Activated CD4-positive, alpha-beta T cell treated with anti-CD3 and anti-CD28 coated beads, Interleukin-2, Interleukin-4, amounts not matched to agents 100 ng/mL and 50 ng/mL, durations not matched to agents 16 hours and 8 hours (primary cell): Measurements from ENCODE around the gene SLC13A2.

Source experiments
- DNase-seq: peaks from one replicate; pipeline ENCODE4 v3.0.0-alpha.2; 2020; ENCODE audit warnings: low spot score

SLC13A2 gene

DNA sequence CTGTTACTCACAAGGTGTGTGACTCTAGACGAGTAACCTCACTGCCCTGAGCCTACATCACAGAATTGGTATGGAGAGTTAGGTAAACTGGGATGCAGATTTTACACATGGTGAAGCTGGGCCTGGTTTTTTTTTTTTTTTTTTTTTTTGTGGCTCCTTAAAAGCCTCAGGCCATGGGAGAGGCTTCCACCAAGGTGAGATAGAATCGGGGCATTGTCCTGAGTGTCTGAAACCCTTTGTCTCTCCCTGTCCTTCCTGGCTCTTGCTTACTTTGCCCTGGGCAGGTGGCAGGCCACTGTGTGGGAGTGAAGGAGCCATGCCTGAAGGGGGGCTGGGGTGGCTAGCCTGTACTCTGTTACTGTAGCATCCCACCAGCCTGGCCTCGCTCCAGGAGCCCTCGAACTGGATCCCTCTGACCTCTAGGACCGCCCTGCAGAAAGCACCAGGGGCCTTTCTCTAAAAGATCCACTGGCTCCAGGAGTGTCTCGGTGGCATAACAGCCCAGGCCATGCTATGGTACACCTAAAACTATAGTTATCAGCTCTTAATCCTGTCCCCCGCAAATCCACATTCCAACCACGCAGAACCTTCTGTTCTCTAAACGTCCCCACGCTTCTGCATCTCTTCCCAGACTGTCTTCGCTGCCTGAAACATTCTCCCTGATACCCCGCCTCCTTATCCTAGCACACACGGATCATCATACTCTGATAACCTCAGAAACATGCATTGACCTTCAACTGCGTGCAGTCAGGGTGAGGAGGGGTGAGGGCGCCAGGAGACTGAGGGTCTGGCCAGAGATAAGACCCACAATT is 1.7 kb upstream of the SLC13A2 start:
- DNase-seq = no peak

DNA sequence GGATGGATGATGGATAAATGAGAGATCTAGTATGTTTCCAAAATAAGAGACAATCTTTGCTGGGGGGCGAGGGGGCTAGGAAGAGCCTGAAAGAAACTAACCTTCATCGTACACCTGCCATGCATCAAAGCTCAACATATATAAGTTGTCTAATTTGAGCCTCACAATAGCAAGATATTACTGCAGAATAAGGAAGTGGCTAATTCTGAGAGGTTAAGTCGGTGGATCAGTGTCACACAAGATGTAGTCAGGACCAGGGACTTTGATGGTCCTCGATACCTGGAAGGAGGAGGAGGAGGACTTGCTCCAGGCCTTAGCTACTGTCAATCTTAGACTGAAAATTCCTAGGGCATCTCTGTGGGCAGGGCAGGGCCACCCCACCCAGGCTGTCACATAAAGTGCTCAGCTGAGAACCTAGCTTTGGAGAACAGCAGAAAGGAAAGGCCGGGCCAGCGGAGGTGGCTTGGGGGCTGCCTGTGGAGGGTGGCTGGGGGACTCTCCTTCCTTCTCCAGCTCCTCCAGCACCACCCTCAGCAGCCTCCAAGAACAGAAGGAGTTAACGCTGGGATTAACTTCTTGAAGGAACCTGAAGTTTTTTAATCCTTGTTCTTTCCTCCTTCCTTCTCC is 460 bp upstream of the SLC13A2 start:
- DNase-seq = no peak

DNA sequence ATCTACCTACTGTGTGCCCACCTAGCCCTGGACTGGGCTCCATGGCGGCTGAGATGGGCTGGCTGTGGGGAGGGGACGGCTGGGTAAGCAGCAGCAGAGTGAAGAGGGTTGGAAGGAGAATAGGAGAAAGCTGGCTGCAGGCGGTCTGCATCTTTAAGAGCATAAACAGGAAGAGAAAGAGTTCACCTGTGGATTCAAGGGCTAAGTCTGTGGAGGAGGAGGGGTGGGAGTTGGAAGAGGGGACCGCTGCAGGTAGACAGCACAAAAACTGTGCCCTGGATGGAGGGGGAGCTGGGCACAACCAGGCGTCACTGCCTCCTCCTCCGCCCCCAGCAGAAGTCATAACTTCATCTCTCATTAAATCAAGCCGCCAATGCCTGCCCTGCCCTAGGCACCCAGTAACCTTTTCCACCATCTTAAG is 677 bp downstream of the SLC13A2 start:
- no peak for DNase-seq

DNA sequence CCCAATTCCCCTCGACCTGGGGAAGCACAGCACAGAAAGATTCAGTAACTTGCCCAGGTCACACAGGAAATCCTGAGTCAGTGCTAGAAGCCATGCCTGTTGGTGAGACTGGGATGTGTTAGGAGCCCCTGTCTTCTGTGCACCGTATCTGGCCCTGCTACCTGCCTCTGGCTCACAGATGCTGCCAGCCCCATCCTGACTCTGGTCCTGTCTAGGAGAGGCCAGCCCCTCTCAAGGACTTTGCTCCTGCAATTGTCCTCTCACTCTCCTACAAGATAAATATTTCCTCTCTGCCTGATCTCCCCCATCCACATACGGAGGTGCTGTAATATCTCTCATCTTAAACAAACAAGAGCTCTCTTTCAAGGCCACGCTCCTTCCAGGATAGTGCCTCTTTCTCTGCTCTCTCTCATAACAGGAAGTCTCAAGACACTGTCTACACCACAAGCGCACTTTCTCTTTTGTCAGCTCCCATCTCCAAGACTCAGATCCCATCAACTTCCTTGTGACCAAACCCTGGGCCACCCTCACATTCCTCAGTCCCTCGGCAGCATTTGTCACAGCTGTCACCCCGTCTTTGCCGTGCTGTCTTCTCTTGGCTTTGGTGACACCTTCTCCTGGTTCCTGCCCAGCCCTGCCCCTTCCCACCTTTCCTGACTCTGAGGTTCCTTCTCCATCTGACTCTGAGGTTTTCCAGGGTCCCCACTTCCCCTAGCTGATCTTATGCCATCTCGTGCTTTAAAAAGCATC is 1.9 kb downstream of the SLC13A2 start:
- DNase-seq = no peak

DNA sequence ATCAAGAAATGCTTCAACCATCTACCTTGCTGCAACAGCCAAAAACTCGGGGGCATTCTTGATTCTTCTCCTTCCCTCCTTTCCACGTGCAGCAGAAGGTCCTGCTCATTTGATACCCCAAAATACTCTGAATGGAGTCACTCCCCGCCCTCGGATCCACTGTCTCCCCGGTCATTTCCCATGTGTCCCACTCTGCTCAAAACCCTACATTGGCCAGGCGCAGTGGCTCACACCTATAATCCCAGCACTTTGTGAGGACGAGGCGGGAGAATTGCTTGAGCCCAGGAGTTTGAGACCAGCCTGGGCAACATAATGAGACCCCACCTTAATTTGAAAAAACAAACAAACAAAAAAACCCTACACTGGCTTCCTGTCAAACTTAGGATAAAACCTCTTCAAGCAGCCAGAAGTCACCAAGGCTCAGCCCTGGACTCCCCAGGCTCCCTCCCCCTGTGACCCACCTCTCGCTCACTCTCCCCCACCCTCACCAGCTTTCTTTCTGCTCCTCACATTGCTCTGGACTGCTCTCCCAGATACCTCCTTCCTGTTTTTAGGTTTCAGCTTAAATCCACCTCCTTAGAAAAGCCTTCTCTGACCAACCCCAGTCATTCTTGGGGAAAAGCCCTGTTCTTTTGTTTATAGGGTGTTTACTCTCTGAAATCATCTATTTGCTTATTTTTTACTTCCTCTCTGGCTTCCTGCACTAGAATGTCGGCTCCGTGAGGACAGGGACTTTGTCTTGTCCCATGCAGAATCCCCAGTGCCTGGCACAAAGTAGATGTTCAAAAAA is 2.8 kb downstream of the SLC13A2 start:
- DNase-seq = no peak

DNA sequence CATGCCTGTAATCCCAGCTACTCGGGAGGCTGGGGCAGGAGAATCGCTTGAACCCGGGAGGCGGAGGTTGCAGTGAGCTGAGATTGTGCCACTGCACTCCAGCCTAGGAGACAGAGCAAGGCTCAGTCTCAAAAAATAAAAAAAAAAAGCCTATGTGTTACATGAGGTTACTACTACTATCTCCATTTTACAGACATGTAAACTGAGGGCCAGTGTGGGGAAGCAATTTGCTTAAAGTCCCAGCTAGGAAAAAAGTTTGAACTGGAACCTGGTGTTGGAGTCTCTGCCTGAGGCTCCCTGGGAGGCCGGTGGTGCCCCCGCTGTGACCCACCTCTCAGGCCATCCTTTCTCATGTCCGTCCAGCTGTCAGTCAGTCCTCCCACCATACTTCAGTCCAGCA is 4.5 kb downstream of the SLC13A2 start:
- DNase-seq = no peak

DNA sequence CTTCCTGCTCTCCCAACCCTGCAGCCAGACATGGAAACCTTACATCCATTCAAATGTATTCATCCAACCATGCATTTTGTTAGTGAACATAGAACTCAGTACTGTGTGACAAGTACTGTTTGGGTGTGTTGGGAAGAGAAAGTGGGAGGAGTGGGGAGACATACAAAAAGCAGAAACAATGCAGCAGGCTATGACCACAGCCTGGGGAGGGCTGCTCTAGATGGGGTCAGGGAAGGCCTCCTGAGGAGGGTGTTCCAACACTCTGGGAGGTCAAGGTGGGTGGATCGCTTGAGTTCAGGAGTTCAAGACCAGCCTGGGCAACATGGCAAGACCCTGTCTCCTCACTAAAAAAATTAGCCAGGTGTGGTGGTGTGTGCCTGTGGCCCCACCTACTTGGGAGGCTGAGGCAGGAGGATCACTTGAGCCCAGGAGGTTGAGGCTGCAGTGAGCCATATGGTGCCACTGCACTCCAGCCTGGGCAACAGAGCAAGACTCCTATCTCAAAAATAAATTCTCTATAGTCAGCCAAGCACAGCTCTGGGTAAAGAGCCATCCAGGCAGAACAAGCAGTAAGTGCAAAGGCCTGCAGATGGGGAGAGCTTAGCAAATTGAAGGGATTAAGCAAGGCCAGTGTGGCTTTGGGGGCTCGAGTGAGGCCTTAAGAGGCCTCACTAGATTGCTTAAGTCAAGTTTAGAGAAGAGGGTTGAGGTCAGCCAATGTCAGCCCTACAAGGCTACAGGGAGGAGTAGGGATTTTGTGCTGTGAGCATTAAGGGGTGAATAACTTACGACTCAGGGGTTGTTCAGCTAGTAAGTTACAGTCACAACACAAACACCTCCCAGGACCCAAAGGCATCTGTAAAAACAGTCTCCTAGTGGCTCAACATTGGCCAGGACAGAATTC is 5.5 kb downstream of the SLC13A2 start:
- DNase-seq = no peak

DNA sequence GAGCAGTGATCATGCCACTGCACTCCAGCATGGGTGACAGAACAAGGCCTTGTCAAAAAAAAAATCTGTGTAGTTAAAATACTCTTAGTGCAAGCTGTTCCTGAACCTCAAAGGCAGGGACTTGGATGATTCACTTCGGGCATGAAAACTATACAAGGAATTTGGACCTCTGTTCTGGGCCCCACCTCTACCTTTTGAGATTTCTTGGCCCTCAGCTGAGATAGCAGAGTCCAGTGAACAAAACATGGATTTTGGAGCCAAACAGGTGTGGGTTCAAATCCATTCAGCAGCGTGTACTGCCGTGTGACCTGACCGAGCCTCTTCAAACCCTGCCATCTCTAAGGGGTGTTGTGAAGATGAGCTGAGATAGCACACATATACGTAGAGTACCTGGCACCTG is 6.8 kb downstream of the SLC13A2 start:
- DNase-seq = no peak

DNA sequence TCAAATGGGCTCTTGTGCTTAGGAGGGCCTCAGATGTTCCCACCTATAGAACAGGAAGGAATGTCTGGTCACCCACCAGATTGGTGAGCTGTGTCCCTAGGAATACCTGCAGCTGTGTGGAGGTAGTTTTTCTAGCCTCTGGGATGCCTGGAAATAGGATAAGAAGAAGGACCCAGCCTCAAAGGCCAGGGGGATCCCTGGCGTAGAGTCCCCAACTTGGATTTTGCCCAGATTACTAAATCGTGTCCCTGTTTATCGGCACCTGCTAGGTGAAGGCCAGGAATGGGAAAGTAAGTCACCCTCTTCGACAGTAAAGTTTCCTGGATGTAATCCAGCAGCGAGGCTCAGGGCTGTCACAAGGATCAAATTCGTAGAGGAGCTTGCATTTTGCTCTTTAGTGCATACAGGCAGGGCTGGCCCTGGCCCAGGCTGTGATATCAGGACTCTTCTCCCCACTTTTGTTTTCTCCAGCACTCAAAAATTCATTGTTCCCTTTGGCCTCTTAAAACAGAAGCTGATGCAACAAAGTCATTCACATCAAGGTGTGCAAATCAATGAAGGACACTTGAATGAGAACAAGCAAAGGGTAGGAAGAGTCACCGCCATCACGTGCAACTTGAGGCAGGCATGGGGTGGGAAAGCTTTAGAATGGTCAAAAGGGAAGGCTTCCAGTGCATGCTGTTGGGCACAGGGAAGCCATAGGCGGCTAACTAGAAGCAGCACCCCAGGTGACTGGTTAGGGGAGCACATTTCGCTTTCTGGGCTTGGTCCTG is 7.5 kb downstream of the SLC13A2 start:
- no peak for DNase-seq

DNA sequence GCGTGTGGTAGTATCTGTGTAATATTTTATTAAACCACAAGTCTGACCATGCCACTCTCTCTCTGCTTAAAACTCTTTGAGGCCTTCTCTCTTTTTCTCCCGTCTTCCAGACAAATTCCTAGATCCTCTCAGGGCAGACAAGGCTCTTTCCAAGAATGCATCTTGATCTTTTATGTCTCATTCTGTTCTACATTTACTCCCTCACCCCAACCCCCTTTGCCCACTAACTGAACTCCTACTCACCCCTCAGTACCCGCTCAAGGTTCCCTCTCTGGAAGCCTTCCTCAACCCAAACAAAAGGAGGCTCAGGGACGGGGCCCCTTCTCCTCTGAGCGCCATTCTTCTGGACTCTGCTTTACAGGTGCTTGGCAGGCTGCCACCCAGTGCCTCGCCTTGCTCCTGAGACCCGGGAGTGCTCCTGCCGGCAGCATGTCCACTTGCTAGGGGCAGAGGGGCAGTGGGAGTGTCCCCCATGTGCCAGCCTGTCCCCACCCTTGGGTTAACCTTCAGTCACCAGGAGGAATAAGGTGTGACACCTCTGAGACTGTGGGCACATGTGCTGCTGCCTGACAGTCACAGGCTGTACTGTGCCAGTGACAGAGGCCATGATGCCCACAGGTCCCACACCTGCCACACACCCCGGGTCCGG is 9.2 kb downstream of the SLC13A2 start:
- DNase-seq = no peak

DNA sequence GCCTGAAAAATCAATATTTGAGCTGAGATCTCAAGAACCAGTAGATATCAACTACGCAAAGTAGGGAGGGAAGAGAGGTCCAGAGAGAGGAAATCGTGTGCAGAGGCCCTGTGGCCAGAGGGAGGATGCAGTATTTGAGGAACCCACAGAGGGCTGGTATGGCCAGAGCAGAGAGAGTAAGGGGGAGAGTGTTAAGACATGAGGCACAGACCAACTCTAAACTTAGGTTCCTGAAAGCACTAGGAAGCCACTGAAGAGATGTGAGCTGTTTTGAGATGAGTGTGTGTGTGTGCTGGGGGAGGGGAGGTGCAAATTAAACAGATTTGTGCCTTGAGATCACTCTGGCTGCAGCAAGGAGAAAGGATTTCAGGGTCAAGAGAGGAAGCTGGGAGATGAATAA is 10.9 kb downstream of the SLC13A2 start:
- DNase-seq = peak; percentile 69

DNA sequence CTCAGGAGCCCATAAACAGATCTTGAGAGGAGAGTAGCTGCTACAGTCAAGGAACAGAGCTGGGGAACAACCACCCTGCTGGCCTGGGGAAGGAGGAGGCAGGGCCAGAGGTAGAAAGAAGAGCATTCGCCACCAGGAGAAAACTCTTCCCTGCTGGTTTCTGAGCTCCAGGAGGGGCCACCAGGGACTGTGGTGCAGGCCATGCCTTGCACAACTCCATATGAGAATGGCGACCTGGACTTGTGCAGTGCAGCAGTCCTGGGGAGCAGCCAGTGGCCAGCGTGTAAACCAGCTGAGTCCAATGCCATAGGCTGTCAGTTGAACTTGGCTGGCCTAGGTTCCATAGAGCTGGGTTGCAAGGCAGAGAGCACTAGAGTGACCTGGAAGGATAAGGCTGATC is 11.6 kb downstream of the SLC13A2 start:
- DNase-seq = no peak

DNA sequence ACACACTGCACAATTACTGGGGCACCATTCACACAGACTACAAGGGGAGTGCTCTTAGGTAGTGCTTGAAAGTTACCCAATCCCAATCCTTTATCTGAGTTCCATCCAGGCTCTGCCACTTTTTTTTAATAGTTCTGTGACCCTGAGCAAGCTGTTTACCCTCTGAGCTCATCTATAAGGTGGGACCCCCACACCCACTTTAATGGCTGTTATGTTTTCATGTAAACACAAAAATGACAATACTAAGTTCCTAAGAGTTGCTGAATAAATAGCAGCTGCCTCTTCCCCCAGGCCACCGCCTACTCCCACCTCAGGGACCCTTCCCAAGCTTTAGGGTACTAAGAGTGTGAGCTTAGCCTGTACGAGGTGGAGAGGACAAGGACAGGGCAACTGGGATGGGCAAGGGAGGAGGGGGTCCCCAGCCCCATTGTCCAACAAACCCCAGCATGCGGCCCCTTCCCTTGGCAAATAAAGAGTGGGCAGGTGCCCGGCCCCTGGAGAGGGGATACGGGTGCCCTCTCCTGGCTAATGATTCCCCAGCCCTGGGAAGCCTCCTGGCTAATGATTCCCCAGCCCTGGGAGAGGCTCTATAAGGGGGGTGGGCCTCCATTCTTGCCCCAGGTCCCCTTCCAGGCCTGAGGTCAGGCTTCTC is 14.6 kb downstream of the SLC13A2 start:
- no peak for DNase-seq

DNA sequence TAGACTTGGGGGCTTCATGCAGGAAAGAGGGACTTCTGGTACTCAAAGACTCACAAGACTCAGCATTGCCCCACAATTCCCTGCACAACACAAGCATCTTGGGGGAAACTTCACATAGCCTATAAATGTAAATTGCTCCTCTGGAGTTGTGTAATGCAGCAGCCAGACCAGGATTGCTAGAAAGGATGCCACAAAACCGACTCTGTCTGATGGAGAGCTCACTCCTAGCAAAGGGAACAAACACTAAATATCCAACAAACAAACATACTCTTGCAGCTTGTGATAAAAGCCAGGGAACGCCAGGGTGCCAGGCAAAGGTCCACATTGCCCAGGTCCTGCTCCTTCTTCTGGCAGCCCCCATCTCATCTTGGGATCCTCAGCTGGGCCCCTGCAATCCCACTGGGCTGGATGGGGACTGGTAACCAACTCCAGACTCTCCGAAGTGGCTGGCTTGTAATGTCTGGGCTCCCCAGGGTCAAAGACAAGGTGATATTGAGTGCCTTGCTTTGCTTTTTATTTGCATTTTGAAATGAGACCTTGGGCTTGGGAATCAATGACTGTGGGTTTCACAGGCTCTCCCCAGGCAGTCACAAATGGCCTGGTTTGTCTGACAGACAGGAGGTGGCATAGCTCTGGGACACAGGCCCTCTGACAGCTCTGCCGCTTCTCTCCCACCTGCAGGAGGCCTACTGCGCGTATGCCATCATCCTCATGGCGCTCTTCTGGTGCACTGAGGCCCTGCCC is 15.3 kb downstream of the SLC13A2 start:
- DNase-seq = no peak

DNA sequence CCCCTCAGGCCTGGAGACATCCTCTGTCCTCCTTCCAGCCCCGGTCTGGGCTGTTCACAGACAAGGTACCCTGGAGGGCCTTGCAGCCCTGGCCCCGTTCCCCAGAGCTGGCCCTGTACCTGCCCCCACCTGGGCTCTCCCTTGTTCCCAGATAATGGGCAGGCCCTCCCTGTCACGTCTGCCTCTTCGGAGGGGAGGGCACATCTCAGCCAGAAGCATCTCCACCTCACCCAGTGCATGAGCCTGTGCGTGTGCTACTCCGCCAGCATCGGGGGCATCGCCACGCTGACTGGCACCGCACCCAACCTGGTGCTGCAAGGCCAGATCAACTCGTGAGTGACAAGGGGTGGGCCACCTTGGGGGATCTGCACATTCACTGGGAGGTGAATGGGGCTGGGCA is 17.8 kb downstream of the SLC13A2 start:
- DNase-seq = no peak

DNA sequence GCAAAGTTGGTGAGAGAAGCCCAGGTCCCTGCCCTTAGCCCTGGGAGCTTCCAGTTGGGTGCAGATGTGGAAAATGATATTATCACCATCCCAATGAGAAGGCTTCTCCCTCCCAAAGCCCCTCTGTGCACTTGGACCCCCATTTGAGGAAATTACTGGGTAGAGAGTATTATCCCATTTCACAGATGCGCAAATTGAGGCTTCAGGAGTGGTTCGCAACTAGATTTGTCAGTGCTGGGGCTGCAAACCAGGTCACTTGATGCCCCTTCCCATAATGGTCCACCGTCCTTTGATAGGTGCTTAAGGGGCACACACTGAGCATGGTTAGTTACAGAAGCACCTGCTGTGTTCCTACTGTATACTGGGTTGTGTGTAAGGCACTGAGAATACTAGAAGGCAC is 18.4 kb downstream of the SLC13A2 start:
- DNase-seq = no peak

DNA sequence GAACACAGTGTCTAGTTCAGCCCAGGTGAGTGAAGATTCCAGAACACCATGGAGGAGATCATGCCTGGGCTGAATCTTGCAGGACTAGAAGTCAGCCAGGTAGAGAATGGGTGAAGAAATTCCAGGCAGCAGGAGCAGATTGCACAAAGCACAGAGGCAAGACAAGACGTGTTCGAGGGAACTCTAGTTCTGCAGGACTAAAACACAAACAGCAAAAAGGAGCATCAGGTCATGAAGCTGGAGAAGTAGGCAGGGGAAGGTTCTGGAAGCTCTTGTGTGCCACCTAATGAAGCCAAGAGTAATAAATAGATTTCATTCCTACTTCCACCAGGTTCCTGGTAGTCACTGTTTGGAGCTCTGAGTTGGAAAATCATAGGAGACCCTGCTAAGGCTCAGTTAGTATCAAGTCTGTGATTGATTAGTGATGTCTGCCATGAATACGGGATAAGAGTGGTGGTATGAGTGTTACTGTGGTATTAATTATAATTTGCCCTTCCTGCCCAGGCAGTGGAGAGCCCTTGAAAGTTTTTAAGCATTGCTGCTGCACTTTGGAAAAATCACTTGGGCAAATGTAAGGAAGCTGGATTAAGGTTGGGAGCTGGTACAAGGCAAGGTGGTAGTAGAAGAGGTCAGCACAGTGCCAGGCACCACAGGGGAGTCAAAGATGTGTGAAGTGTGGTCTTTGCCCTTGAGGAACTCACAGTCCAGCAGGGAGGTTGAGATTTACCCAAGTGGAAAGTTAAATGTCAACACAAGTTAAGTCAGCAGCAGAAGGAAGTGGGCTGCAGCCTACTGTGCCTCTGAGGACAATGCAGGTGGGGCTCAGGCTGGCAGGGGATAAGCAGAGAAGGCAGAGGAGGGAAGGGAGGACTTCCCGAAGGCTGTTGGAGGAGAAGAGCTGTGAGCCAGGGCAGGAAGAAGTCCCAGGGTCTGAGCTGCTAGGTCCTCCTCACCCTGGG is 19.2 kb downstream of the SLC13A2 start:
- no peak for DNase-seq

DNA sequence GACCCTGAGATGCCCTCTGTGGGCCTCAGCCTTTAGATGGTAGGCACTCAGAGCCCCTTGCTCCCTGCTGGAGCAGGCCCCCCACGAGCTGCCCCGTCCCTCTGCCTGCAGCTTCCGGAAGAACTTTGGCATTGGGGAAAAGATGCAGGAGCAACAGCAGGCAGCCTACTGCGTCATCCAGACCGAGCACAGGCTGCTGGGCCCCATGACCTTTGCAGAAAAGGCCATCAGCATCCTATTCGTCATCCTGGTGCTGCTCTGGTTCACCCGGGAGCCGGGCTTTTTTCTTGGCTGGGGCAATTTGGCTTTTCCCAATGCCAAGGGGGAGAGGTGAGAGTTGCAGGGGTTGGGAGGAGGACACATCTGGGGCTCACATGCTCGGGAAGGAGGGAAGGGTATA is 20.0 kb downstream of the SLC13A2 start:
- no peak for DNase-seq
